Stimulated activated CD4-positive, alpha-beta T cell treated with anti-CD3 and anti-CD28 coated beads, Interleukin-12 subunit alpha, Interleukin-12 subunit beta, amount 100 ng/mL, for 48 hours (primary cell): ENCODE measurements around the gene KRT4.

Experiments
- DNase-seq, 3 donors: peaks; one replicate each; pipeline ENCODE4 v3.0.0-alpha.2; 2020; ENCODE audit warnings: low read depth in 2 of 3, low spot score in 1 of 3

KRT4 gene

DNA sequence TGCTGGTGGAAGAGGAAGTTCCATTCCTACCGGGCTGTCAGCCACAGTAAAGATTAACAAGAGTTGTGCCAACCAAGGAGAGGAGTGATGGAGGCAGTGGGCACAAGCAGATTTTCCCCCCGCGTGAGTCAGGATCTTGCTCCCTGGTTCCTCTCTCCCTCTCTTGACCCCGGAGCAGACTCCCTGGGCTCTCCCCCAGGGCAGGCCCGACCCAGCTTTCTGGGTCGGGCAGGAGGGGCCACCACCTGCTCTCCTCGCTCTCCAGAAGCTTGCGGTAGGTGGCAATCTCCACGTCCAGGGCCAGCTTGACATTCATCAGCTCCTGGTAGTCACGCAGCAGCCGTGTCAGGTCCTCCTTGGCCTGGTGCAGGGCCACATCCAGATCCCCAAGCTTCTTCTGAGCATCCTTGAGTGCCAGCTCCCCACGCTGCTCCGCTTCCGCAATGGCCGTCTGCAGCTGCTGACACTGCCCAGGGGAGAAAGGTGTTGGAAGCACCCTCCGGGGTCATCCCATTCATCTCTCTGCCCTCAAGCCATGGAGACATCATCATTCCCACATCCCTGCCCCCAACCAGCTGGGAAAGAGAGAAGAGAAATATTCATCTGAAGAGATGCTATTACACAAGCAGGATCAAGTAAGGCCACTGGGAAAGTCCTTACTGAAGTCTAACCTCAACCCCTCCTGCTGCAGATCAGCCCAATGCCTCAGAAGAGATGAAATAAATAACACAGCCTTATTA is 9.0 kb upstream of the KRT4 start:
- no peak for DNase-seq

DNA sequence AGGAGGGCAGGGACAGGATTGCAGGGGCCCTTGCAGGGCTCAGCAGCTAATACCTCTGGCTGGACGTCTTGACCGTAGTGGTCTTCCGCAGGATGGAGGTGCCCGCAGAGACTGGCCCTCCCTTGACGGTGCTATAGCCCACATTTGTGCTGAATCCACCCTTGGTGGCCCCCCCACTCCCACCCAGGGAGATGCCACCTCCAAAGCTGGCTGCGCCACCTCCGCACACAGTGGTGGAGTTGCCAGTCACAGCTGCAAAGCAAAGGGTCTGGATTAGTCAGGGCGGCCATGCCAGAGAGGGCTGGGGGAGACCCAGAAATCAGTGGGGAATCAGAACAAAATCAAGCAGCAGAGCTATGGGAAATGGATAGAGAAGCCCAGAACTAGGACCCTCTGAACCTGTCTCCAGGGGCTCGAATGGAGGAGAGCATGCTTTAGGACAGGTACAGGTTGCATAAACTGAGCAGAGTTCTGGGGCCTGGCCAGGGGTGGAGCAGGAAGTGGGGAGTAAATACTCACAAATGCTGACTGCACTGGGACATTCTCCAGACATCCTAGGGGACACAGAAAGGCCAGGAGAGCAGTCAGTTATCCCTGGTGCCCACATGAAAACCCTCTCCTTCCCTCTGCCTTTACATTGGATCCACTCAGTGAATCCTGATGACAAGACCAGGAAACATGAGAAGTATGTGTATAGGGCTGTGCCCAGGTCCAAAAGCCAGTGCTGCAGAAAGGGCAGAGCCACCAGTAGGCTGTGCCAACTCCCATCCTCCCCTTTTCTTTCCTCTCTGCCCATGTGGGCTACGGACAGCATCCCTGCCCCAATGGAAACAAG is 8.1 kb upstream of the KRT4 start:
- no peak for DNase-seq

DNA sequence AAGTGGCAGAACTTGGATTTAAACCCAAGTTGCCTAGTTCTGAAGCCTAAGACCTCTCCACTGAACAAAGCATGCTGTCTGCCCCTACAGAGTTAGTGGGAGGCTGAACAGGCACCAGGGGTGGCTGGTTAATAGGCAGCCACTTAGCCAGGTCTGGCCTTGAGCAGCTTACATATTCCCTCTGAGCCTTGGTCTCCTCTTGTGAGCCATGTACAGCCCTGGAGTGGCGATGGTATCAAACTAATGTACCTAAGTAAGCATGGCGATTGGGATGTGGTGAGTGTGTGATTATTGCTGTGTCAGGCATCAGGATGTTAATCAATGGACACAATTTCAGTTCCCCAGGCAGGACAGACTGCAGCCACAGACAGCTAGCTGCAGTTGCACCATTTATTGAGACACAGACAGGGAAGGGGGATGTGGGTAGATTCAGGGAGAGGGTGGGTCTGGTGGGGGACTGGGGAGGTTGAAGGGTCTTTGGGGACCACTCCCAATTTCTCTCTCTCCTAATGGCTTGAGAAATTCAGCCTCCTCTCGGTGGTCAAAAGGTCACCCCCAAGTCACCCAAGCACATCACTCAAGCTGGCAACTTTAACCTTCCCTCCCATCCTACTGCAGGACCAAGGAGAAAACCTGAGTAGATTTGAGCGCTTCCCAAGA is 7.3 kb upstream of the KRT4 start:
- no peak for DNase-seq

DNA sequence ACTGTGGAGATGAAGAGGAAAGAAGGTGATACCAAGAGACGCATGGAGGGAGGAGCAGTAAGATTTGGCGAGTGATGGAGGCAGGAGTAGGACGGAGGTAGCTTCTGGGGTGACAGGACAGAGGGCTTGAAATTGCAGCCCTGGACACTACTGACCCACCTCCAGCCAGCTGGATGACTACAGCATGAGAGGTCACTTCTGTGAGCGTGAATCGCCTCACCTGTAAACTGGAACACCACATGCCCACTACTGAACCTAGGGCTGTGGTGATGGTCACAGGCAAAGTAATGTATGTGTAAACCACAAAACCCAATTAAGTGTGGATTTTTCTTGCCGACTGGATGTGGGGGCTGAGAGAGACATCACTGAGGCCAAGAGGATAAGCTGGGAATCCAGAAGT is 6.6 kb upstream of the KRT4 start:
- DNase-seq: no peak

DNA sequence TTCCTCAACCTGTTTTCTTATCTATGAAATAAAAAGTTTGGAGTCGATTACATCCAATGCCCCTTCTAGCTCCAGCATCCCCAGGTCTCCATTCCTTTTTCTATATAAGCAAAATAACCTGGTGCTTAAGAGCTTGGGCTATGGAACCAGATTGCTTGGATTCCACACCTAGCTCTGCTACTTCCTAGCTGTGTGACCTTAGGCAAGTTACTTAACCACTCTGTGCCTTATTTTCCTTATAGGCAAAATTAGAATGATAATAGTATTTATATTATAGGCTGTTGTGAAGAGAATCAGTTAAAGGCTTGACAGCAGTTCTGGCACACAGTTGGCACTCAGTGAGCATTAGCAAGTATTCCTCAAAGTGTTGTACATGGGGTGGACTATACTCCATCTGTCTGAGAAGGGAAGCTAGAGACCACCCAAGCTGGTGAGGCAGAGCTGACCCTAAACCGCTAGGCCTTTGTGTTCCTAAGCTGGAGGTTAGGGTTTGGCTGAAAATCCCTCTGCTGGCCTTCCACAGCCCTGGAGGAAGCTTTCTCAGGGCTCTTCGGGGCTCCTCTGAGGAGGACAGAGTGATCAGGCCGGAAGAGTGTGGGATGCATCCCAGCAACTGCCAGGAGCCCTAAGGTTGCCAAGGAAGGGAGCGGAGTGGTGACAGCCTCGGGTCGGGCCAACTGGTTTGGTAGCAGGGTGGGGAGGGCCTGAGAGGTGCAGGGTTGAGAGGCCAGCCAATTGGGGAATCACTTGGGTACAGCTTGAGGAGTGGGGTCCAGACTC is 6.0 kb upstream of the KRT4 start:
- DNase-seq: no peak

DNA sequence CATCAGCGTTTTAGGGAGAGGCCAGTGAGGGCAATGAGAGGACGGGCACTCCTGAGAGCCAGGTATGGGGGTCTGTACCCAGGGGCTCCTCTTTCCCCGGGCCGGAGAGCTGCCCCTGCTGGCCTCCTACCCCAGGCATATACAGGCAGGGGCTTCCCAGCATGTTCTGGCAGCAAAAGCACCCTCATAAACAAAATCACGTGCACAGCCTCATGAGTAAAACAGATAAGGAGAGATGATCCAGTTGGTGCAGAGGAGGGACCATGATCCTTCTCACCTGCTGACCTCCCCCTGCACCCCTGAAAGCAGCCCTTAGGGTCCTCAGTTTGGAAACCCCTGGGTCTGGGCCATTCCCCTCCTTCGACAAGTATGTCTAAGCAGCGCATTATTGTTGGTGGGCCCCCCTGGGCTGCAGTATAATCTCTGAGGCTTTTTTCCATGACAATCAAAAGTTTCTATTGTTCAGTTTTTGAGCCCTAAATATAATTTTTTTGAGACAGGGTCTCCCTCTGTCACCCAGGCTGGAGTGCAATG is 5.0 kb upstream of the KRT4 start:
- DNase-seq: no peak

DNA sequence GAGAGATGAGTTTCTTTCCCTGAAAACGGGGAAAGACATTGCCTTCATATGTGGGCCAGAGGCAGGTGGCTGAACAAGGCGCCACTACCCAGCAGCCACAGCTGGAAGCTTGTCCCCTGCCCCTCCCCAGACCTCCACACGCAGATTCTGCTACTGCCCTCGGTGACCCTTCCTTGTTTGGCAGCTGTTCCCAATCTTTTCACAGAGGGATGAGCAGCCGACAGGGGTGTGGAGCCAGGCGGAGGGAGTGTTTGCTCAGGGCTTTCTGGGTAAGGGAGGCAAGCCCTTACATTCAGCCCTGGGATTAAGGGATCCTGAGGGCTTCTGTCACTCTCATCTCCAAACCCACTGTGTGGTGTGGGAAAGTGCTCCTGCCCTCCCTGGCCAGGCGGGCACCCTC is 4.5 kb upstream of the KRT4 start:
- no peak for DNase-seq

DNA sequence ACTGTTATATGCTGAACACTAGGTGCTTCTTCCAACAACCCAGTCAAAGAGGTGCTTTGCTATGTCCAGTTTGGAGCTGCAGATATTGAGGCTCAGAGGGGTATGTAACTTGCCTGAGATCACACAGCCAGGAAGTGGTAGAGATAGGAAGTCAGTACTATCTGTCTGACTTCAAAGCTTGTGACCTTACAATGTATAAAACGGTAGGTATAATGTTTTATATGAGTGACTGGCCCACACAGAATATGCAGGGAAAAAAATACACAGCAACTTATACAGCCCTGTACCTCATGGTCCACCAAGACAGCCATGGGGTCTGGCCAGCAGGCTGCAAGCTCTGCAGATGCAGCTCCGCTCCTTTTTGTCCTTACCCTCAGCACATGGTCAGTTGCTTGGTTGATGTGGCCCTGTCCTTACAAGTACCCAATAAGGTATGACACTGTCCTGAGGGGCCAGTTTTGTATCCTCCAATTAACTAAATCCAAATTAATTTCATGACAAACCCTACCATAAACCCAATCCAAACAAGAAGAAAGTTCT is 3.9 kb upstream of the KRT4 start:
- DNase-seq: no peak

DNA sequence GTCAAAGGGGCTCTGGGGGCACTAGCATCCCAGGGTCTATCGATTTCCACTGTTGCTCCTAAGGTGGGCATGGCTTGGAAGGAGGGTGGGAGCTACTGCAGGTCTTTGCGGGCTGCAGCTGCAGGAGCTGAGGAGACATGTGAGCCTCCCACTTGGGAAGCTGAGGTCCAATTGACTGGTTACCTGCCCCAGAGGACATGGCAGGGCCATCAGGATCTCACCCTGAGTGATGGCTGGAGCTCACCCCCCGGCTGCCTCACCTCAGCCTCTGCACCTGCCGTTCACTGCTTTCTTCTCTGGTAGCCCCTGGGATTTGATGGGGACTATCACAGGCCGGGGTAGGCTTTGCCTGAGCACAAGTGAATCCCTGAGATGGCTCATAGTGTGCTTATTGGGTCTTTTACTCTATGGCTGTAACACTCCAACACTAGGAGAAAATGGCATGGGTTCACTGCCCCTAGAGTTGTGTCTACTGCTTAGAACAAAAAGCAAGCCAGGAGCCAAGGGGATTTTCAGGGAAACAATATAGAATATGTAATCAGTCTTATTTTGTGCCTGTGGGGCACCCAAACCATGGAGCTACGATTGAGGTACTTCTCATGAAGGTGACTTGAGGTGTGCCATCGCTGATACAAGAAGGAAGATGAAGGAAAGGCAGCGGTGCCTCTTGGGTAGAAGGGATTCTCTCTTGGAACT is 3.2 kb upstream of the KRT4 start:
- no peak for DNase-seq

DNA sequence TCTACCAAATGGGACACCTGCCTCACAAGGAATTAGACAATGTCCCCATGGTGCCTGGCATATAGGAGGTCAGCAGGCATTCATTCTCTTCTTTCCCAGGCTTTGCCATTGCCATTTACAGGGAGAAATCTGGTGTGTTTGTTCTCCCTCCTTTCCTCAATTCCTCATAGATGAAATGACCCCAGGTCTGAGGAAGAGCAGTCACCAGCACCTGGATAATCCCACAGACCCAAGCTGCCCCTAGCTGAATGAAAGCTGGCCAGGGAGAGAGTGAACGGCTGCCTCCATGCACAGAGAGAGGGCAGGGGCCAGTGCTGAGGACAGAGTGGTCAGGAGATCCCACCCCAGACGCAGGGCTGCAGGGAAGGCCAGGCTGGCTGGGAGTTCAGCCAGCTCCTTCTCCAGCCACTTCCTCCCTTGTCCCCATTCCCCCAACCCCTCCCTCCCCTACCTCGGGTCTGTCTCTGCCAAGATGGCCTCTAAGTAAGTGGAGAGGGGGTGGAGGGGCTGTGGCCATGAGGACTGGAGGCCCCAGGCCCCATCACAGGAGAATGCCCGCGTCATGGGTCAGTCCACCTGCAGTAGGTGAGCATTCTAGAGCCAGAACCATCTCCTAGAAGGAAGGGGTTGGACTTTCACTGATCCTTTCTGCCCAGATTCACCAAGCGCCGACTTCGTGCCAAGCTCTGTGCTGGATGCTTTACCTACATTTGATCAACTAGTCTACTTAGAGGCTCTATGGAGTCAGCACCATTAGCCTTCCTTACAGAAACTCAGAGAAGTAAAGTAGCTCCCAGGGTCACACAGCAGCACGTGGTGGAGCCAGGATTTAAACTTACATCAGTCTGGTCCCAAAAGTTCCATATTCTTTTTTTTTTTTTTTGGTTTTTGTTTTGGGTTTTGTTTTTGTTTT is 2.0 kb upstream of the KRT4 start:
- no peak for DNase-seq

DNA sequence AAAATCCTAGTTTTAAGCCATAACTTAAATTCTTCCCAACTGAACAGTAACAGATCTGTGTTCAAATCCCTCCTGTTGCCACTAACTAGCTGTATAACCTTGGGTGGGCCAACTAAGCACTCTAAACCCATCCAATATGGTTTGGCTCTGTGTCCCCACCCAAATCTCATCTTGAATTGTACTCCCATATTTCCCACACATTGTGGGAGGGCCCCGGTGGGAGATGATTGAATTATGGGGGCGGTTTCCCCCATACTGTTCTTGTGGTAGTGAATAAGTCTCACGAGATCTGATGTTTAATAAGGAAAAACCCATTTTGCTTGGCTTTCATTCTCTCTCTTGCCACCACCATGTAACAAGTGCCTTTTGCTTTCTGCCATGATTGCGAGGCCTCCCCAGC is 1.2 kb upstream of the KRT4 start:
- no peak for DNase-seq

DNA sequence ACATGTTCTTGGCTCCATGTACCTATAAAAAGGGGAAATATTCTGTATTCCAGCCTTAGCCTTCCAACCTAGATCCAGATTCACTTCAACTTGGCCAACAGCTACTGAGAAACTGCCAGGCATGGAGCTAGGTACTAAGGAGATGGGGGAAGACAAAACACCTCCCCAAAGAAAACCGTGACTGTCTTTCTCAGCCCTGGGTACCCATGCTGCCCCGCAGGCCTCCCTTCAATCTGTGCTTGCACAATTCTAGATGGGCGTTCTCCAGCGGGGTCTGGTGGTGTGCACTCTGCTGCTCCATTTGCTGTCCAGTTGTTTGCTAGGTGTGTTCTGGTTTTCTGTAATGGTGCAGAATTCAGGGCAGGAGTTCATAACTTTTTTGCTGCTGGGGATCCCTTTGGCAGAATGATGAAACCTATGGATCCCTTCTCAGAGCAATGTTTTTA is 817 bp upstream of the KRT4 start:
- DNase-seq: no peak

DNA sequence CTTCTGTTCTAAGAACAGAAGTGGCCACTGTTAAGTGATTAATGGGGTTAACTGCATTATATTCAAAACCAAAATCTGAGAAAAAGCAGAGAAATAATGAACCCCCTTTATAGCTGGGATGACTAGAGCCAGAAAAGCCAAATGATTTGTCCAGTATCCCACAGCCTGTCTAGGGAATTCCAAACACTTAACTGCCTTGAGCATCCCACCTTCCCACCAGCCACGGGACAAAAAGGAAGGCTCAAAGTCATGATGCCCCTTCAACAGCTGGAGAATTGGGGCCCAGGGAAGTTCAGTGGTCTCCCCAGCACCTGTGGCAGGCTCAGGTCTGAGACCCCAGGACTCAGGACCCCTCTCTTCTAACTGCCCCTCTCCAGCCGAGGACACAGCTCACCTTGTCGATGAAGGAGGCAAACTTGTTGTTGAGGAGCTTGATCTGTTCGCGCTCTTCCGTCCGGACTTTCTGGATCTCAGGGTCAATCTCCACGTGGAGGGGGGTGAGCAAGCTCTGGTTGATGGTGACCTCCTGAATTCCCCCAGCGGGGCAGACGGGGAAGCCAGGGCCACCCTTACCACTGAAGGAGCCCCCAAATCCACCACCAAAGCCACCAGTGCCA is 605 bp downstream of the KRT4 start:
- no peak for DNase-seq

DNA sequence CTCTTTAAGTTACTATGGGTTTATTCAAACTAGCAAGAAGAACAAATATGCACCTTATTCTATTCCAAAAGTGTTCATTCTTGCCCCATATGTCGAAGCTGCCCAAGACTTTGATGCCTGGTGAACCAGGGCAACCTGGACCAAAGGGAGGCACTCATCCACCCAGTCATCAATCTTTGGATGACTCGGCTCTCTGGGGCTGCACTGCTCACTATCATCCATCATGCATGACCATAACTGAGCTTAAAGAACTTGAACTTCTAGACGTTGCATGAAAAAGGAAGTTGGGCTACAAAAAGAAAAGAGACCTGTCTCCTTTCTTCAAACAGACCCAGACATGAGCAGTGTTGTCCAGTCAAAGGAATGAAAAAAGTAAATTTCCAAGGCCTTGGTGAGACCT is 1.2 kb downstream of the KRT4 start:
- DNase-seq: no peak

DNA sequence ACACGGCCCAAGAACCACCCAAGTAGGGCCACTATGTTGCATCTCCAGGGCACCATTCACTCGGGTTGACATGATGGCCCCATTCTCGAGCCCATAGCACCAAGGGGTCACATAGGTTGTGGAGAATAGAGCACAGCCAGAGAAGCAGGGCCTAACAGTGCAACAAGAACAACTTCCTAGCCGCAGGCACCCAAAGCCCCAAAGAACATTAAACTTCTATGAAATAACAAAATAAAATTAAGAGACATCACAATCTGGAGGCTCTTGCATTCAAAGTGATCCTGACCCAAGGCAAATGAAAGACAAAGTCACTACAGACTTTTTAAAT is 1.9 kb downstream of the KRT4 start:
- no peak for DNase-seq

DNA sequence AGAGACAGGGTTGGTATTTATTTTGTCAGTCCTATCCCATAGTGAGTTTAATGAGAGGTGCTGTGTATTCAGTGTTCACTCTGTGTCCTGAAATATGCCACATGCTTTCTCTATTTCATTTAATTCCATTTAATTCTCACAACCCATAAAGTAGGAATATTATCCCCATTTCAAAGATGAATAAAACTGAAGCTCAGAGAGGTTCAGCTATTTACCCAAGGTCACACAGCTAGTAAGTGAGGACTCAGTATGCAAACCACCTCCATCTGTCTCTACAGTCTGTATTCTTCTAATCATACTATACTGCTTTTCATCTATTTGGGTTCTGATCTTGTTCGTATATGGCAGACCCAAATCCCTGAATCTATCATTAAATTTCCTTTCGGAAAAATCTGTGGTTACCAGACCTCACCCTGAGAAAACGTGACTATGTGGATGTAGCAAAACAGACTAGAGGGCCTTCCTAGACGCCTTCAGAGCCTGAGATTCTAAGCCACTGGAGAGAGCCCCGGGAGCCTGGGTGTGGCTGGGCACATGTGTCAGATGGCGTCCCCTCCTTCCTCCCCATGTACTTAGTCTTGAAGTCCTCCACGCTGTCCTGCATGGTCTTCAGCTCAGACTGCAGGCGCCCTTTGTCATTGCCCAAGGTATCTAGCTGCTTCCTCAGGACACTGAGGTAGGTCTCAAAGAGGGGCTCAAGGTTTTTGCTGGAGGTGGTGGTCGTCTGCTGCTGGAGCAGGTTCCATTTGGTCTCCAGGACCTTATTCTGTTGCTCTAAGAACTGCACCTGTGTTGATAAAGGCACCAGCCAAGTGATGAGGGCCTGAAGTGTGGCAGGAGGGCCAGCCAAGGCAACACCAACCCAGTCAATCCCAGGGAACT is 2.5 kb downstream of the KRT4 start:
- no peak for DNase-seq

DNA sequence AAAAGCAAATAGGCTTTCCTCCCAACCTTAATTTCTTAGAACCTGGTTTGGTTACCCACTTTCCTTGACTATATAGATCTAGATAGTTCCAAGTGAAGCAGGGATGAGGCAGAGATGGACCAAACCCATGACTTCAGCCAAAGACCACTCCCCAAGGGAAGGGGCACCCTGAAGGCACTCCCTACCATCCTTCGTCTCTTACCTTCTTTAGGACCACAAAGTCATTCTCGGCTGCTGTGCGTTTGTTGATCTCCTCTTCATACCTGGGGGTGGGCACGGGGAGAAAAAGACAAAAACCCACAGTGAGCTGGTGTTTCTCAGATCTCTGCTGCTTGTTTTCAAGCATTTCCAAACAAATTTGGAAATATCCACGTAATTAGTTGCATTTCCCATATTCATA is 3.4 kb downstream of the KRT4 start:
- no peak for DNase-seq

DNA sequence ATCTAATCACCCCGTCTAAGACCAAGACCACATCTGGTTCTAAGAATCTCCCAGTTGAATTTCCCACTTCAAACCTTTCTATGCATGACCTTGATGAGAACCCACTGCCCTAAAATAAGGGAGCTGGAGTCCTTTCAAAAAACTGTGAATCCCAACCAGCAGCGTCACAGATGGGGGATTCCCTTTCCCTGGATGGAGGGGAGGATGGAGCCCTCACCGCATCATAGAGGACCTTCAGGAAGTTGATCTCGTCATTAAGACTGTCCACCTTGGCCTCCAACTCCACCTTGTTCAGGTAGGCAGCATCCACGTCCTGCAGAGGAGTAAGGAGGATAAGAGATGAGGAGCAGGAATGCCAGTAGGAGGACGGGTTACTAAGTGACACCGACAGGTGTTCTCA is 4.8 kb downstream of the KRT4 start:
- DNase-seq: no peak
